ENCODE results near the gene IFTAP.

DNA sequence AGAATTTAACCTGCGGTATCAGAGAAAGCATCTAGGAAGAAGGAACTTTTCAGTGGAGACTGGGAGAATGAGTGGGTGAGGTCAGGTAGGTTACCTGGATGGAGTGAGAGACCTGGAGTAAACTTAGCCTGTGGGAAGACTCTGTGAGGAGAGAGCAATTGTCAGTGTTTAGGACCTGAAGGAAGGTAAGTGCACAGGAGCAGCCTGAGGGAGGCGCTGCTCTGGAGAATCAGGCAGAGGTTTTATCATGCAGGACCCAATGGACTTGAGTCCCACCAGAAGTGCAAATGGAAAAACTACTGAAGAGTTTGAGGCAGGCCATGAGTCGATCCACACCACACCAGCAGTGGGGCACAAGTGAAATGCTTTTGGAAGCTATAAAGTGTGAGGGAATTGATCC is 10.6 kb upstream of the IFTAP start:
- no peak for TF ChIP-seq NR3C1 (CRISPR knock-in tag; conservative IDR thresholded peaks at IDR 0.05; ENCODE audit: low read depth)
- TF ChIP-seq, protein P1, sequence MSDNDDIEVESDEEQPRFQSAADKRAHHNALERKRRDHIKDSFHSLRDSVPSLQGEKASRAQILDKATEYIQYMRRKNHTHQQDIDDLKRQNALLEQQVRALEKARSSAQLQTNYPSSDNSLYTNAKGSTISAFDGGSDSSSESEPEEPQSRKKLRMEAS (CRISPR knock-in tag; IDR thresholded peaks at IDR 0.05) = no peak
- TF ChIP-seq, protein P2, sequence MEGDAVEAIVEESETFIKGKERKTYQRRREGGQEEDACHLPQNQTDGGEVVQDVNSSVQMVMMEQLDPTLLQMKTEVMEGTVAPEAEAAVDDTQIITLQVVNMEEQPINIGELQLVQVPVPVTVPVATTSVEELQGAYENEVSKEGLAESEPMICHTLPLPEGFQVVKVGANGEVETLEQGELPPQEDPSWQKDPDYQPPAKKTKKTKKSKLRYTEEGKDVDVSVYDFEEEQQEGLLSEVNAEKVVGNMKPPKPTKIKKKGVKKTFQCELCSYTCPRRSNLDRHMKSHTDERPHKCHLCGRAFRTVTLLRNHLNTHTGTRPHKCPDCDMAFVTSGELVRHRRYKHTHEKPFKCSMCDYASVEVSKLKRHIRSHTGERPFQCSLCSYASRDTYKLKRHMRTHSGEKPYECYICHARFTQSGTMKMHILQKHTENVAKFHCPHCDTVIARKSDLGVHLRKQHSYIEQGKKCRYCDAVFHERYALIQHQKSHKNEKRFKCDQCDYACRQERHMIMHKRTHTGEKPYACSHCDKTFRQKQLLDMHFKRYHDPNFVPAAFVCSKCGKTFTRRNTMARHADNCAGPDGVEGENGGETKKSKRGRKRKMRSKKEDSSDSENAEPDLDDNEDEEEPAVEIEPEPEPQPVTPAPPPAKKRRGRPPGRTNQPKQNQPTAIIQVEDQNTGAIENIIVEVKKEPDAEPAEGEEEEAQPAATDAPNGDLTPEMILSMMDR (IDR thresholded peaks at IDR 0.05) = no peak
- TF ChIP-seq, protein P3, sequence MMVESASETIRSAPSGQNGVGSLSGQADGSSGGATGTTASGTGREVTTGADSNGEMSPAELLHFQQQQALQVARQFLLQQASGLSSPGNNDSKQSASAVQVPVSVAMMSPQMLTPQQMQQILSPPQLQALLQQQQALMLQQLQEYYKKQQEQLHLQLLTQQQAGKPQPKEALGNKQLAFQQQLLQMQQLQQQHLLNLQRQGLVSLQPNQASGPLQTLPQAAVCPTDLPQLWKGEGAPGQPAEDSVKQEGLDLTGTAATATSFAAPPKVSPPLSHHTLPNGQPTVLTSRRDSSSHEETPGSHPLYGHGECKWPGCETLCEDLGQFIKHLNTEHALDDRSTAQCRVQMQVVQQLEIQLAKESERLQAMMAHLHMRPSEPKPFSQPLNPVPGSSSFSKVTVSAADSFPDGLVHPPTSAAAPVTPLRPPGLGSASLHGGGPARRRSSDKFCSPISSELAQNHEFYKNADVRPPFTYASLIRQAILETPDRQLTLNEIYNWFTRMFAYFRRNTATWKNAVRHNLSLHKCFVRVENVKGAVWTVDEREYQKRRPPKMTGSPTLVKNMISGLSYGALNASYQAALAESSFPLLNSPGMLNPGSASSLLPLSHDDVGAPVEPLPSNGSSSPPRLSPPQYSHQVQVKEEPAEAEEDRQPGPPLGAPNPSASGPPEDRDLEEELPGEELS (CRISPR knock-in tag; IDR thresholded peaks at IDR 0.05) = no peak
